Stimulated activated CD8-positive, alpha-beta memory T cell treated with anti-CD3 and anti-CD28 coated beads, Interleukin-15, amount 100 ng/mL, for 48 hours (primary cell): ENCODE data around the gene NLGN1.

Source experiments
- DNase-seq, 2 donors: peaks; one replicate each; pipeline ENCODE4 v3.0.0-alpha.2; 2020; ENCODE audit warnings: low read depth in 2 of 2

Gene NLGN1

GRCh38 chr3:173711619-173712018 is 314.1 kb downstream of the NLGN1 start:
- no peak for DNase-seq

DNA sequence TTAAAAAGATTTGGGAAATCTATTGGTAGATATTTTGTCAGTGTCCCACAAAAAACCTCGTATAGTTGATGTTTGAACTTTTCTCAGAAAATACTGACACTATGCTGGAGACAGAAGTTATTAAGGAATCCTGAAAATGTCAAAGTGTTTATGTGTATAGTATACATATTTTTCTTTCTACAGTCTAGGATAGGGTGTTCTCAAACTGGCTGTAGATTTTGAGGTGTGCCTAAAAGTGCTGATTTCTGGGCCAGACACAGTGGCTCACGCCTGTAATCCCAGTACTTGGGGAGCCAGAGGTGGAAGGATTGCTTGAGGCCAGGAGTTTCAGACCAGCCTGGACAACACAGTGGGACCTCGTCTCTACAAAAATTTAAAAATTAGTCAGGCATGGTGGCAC is 322.0 kb downstream of the NLGN1 start:
- DNase-seq, result no peak

- DNase-seq, result no peak
These were observed 328.0 kb downstream of the NLGN1 start for GRCh38 chr3:173725507-173725906.

DNA sequence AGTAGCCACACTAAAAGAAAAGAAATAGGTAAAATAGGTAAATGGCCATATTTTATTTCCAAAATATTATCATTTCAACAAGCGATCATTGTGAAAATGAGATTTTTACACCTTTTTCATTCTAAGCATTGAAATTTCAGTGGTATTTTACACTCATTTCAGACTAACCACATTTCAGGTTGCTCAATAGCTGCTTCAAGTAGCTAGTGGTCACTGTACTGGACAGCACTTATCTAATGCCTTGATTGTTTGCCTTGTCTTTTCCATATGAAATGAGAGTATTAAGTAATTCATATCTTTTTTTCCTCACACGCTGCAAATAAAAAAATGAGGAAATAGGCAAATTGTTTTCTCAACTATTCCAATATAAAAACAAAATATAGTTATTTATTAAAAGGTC is 332.8 kb downstream of the NLGN1 start:
- no peak for DNase-seq

DNA sequence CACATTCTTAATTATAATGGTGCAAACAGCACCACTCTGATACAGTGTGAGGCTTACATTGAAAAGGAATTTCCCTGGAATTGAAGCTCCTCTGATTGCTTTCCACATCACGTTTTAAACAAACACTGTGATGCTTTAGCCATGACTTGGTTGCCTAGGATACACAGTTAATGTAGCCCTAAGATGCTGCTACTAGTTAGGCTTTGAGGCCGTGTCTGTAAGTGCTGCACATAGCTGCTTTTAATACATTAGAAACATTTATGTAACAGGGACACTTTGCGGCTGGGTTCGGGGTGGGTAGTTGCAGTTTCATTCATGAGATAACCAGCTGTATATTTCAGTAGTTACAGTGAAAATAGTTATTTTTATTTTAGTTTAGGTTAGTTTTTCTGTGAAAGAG is 334.7 kb downstream of the NLGN1 start:
- DNase-seq, result no peak

GRCh38 chr3:173733029-173733652 is 335.6 kb downstream of the NLGN1 start:
- DNase-seq, result no peak

GRCh38 chr3:173734473-173734872 is 336.9 kb downstream of the NLGN1 start:
- DNase-seq, result no peak

GRCh38 chr3:173734895-173735294 is 337.4 kb downstream of the NLGN1 start:
- DNase-seq, result no peak

- no peak for DNase-seq
These were observed 338.3 kb downstream of the NLGN1 start for GRCh38 chr3:173735841-173736240.

GRCh38 chr3:173737167-173737808 is 339.7 kb downstream of the NLGN1 start:
- DNase-seq, result no peak

DNA sequence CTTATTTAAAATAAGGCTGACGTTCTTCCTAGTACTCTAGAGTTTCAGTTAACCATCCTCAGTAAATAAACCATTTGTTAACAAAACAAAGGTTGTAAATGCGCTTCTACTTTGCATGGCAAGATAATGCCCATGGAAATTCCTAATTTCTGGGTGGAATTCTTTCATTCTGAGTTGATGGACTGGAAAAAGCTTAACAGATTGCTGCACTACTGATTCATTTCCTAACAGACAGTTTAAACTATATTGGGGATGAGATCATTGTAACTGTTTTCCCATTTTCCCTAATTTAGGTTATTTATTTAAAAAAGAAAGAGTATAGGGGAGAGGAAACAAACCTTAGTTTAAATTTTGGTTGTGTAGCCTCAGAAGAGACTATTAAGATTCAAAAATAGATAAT is 342.2 kb downstream of the NLGN1 start:
- no peak for DNase-seq

- DNase-seq, result no peak
These were observed 344.9 kb downstream of the NLGN1 start for GRCh38 chr3:173742491-173742890.

DNA sequence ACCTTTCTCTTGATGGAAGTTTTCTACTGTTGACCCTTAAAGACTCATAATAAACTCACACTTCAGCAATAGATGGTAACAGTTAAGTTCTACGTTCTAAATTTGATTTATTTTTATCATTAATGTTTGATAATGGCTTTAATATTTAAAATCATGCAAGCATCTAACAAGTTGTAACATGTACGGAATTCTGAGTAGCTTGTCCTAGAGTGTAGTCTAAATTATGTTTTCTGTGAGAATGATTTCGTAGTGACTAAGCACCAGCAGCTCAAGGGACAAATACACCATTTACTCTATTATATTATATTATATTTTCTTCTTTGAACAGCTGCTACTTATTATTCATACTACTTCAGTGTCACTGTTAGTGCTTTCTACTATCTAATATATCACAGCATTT is 345.6 kb downstream of the NLGN1 start:
- no peak for DNase-seq

DNA sequence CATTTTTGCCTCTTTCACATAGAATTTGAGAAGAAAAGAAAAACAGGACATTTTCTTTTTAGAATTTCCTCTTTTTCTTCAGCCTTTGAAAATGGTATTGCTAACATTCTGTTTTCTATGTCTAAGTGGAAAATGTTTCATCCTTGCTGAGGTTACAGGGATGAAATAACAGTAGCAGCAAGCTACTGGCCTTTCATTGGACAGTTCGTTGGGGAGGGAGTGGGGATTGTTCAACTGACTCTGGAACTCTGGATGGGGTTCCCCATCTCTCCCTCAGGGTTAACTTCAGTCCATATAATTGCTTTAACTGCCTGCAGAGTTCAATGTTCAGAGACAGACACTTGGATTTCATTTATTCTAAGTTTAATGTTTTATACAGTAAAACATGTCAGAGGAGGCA is 346.0 kb downstream of the NLGN1 start:
- no peak for DNase-seq

DNA sequence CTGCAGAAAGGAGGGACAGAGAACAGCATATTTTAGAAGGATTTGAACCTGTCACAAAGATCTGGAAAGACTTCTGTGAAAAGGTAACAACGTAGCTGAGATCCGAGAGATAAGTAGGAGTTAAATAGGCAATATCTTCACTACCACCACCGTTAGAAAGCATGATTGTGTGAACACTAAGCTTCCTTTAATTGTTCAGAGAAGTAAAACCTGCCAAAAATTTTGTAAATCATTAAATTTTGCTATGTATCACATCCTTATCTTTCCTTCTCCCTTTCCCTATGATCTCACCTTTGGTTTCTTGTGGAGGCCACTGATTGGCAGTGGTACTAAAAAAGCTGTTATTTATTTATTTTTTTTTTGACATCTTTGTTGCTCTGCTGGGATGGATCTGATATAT is 346.9 kb downstream of the NLGN1 start:
- no peak for DNase-seq

- no peak for DNase-seq
These were observed 347.4 kb downstream of the NLGN1 start for GRCh38 chr3:173744895-173745294.

DNA sequence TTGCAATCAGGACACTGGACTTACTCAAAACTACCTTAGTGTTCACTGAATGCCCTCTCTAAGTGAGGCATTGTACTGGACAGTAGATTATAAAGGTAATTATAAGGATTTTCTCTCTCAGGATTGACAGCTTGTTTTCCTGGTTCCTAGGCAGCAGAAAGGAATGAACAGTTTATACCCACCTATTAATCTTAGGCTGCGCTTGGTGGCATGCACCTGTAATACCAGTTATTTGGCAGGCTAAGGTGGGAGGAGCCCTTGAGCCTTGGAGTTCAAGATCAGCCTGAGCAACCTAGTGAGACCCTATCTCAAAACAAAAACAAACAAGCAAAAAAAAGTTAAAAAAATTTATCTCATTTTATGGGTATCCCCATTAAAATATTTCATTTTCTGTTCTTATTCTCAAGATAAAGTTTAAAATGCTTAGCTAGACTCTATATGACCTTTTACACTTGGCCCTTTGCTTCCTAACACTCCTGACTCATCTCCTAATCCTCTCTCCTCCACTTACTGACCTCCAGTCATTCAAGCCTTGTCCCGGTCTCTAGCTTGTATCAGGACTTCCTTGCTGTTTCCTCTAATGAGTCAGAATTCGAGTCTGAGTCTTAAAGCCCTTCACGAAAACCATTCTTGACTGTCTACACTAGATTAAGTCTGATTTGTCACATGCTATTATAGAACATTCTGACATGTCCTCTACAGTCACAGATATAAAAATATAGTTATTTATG is 348.6 kb downstream of the NLGN1 start:
- DNase-seq, result no peak

DNA sequence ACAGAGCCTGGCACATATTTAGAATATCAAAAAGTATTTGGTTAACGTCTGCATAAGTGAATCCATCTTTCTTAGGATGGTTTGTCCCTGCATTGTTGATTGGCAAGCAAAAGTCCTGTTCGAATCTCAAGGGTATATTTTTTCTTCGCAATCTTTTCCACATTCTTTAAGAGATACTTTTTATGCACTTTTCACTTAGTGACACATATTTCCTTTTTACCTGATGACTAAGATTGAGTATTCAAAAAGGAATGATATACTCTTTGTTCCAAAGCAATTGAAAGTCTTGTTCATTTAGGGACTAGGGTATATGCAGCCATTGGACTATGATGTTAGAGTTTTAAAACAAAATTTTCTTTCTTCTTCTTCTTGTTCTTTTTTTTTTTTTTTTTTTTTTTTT is 349.9 kb downstream of the NLGN1 start:
- DNase-seq, result no peak

- no peak for DNase-seq
These were observed 350.6 kb downstream of the NLGN1 start for GRCh38 chr3:173748105-173748504.

DNA sequence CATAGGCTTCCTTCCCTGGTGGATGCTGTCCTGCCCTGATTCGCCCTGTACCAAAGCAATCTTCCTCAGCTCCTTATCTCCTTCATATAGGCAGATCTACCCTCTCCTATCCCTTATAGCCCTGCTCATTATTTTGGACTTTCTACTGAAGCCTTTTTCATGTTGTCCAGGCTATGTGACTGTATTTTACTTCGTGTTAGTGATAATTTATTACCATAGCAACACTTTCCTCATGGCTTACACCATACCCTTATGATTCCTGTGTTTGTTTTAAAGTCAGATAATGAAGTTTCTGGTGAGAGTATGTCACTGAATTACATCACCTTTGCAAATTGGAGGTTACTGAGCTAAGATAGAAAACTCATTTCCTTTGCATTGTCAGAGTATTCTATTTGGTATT is 352.6 kb downstream of the NLGN1 start:
- DNase-seq, result no peak

DNA sequence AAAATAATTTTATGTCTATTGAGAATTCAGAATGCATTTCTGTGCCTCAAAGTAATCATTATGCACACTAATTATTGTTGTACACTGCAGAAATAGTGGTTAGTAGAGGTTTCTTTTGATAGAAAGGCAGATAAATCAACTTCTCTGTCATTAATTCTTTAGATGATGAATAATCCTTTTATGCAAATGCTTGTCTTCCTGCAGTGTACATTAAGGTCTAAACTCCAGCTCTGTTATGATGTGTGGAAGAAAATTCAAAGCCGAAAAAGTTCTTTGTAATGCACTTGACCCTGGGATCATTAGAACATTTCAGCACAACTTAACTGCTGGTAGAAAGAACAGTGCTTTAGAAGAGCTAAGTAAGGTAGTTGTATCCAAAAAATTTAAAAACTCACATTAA is 353.0 kb downstream of the NLGN1 start:
- no peak for DNase-seq

DNA sequence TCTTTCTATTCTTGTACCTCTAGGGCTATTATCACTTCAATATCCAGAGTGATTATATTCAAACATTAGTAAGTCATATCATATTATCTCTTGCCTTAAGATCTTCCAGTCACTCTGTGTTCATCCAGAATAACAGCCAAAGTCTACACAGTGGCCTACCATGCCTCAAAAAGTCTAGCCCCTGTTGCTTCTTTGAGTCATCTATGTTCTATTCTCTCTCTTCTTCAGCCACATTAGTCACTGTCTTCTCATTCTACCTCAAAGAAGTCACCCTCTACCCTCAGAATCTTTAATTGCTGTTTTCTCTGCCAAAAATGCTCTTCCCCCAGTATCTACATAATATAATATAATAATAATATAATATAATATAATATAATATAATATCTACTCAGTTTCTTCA is 356.0 kb downstream of the NLGN1 start:
- no peak for DNase-seq

DNA sequence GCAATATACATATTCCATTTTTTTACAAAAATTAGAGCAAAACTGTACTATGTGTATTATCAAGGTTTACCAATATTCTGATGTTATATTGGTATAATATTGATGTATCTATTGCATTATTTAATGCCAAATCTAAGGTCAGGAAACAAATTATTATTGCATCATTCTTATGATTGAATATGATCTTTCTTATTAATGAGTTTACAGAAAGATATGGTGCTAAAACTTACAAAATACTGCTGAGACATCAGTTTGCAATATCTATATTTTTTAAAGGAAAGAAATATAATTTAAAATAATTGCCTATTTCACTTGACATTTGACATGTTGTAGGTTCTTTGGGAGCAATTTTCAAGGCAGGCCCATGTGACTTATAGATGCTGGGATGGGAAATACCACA is 357.6 kb downstream of the NLGN1 start:
- DNase-seq, result no peak
